MM.1S (cell line): ENCODE measurements around the gene UBQLN1.

Experiments used
- CTCF ChIP-seq: fragments of 300-600 bp; sonication (generic); IDR thresholded peaks from 2 replicates; pipeline ENCODE4 v1.5.1; 2016; ENCODE audit warnings: antibody characterized with exemption, low read length, mixed read lengths
- EZH2 ChIP-seq: fragments of 300-600 bp; sonication (generic); optimal IDR thresholded peaks from 2 replicates; pipeline ENCODE3; 2017; ENCODE audit warnings: low read depth, mild to moderate bottlenecking, antibody characterized with exemption, low read length, mixed read lengths
- EZH2phosphoT487 ChIP-seq: fragments of 300-600 bp; sonication (generic); IDR thresholded peaks from 2 replicates; pipeline ENCODE4 v1.6.1; 2018; ENCODE audit warnings: antibody characterized with exemption, low read length

DNA sequence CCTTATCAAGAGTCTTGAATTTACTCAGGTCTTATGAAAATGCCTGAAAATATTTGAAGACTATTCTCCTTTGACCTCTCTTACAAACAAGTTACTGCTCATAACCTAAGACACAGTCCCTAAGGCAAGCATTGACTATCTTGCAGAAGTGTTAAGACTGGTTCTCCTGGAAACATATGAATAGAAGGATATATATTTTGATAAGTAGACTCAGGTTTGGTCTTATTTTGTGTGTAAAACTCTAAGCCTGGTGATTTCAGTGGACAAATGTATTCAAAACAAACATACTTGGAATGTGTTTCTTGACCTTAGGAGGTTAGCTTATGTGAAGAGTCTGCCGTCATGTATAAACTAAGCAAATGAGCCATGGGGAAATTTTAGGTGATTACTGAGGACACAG, 7.5 kb upstream of the UBQLN1 start:
- TF ChIP-seq CTCF (no peak), EZH2 (no peak), EZH2phosphoT487 (no peak)
